Renal pelvis (tissue), 12 donors: ENCODE results near the gene SEPTIN14. TPM values are rescaled to one million over a fixed set of nuclear protein-coding genes. Genes with fewer than 3 reads are reported as not detected.
A peak's percentile ranks its signal among the peaks of the same experiment; 100 is the strongest.
"Not testable (repeated sequence)": the region's sequence is repeated elsewhere in the genome, so short reads cannot be mapped to it uniquely, and the experiment has no call there.

Experiments
- DNase-seq: peaks from one replicate; pipeline ENCODE4 v3.0.0-alpha.2; 2013
- long read RNA-seq, 16 experiments: transcript quantifications; one replicate each; lab custom pipeline, GENCODE V29; 2026
- polyA plus RNA-seq, 3 donors: library from polyadenylated mRNA; unstranded; fragments of 120-200 nt; gene quantifications; one replicate each; pipeline ENCODE4 v1.2.1, GENCODE V29; 2013; ENCODE audit not compliant: insufficient read length in 3 of 3

SEPTIN14 gene
- under 1 TPM; 0.19 to 0.50 (median 0.32) TPM for polyA plus RNA-seq
- long read RNA-seq, donor 1 = 0 reads
- long read RNA-seq, donor 2 = 0 reads
- long read RNA-seq, donor 3 = 0 reads
- long read RNA-seq, donor 4, partial matches to known transcripts = 6 of 6 reads
- long read RNA-seq, donor 4, other reads (novel, unspliced or antisense) = 0 of 6 reads
- long read RNA-seq, donor 5 = 0 reads
- long read RNA-seq, donor 6 = 0 reads
- long read RNA-seq, donor 7 = 0 reads
- long read RNA-seq, donor 8 = 0 reads
- long read RNA-seq, donor 9 = 0 reads
- long read RNA-seq, donor 10 = 0 reads
- long read RNA-seq, donor 11 = 0 reads
- long read RNA-seq, donor 12, partial matches to known transcripts = 6 of 6 reads
- long read RNA-seq, donor 12, other reads (novel, unspliced or antisense) = 0 of 6 reads
- long read RNA-seq, donor 13 = 0 reads
- long read RNA-seq, donor 14, partial matches to known transcripts = 98 of 181 reads
- long read RNA-seq, donor 14, other reads (novel, unspliced or antisense) = 83 of 181 reads
- long read RNA-seq, donor 15 = 0 reads
- long read RNA-seq, donor 16 = 0 reads

DNA sequence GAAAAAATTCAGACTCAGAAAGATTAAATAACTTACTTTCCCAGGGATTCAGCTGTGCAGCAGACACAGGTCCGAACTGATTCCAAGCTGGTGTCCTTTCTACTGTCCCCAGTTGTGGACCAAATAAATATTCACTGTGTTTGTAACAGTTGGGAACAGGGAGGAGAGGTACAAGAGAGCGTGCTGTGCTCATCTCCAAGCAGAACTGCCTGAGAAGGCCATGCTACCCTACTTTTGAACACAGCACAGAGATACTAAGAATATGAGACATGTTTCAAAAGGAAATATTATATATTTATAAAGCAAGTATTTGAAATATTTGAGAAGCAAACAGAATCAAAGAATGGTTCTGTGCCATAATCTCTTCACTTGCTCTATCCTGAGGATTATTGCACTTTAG, at the start of gene SEPTIN14:
SEPTIN14 (minus strand) TSS at position 101 of the 400 bp plus-strand sequence. CDS start 756 bp downstream, outside the sequence.
- not testable (repeated sequence) for DNase-seq

GRCh38 chr7:55903985-55904759, 41.6 kb upstream of the SEPTIN14 start:
- DNase-seq = no peak

DNA sequence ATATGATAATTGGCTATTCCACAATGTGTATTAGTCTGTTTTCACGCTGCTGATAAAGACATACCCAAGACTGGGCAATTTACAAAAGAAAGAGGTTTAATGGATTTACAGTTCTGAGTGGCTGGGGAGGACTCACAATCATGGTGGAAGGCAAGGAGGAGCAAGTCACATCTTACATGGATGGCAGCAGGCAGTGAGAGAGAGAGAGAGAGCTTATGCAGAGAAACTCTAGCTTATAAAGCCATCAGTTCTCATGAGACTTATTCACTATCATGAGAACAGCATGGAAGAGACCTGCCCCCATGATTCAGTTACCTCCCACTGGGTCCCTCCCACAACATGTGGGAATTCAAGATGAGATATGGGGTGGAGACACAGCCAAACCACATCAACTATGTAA, 38.5 kb upstream of the SEPTIN14 start:
- not testable (repeated sequence) for DNase-seq

- no peak for DNase-seq
Measured at GRCh38 chr7:55898287-55898686, 35.7 kb upstream of the SEPTIN14 start.

- no peak for DNase-seq
Measured at GRCh38 chr7:55895021-55895420, 32.5 kb upstream of the SEPTIN14 start.

DNA sequence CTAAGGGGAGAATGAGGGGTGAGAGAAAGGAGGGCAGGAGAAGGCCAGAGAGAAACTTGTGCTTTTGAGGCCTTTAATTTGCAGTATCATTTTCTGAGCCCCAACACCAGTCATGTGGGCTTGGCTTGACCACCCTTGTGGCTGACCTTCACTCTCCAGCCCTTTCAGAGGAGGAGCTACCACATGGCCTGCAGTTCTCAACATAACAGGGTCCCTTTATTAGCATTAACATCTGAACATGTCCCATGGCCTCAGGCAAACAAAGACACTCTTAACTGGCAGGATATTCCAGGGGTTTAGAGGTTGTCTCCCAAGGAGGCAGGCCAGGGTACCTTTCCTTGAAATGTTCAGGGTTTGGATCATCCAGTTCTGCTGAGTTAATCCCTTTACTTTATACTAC, 31.4 kb upstream of the SEPTIN14 start:
- no peak for DNase-seq

DNA sequence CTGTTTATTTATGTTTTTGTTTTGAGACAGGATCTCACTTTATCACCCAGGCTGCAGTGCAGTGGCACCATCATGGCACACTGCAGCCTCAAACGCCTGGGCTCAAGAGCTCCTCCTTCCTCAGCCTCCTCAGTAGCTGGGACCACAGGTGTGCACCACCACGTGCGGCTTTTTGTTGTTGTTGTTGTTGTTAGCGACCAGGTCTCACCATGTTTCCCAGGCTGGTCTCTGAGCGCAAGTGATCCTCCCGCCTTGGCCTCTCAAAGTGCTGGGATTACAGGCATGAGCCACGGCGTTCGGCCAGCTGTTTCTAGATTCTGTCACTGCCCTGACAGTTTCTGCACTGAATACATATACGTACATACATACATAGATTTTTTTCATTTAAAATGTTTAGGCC, 25.8 kb upstream of the SEPTIN14 start:
- DNase-seq = not testable (repeated sequence)

DNA sequence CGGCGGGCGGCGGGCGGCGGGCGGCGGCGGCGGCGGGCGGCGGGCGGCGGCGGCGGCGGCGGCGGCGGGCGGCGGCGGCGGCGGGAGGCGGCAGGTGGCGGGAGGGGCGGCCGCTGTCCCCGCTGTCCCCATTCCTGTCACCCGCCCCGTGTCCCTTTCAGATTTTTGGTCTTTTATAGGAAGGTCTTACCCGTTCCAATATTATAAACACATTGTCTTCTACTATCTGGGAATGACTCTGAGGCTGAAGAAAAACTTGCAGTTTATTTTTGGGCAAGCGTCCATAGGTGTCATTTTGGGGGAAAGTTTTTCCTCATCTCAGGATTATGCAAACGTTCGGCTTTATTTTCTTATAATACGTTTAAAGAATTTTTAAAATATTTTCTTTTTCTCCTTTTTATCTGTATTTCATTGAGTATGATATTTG, 25.3 kb upstream of the SEPTIN14 start:
- DNase-seq = no peak

DNA sequence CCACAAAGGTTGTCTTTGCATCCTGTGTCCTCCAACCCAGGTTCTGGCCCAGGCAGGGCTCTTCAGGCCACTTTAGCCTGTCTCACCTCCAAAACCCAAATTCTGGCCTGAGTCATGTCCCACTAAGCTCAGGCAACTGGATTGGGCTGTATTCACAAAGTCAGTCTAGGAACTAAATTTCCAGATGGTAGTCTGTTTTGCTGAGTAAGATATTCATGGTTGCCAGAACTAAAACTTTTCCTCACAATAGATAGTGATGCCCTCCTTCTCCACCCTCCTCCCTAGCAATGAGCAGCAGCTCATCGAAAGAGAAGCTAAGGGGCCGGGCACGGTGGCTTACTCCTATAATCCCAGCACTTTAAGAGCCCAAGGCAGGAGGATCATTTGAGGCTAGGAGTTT, 21.8 kb upstream of the SEPTIN14 start:
- no peak for DNase-seq

GRCh38 chr7:55878691-55879090, 16.1 kb upstream of the SEPTIN14 start:
- DNase-seq = peak; percentile 69

- DNase-seq = no peak
Measured at GRCh38 chr7:55877308-55877707, 14.8 kb upstream of the SEPTIN14 start.

DNA sequence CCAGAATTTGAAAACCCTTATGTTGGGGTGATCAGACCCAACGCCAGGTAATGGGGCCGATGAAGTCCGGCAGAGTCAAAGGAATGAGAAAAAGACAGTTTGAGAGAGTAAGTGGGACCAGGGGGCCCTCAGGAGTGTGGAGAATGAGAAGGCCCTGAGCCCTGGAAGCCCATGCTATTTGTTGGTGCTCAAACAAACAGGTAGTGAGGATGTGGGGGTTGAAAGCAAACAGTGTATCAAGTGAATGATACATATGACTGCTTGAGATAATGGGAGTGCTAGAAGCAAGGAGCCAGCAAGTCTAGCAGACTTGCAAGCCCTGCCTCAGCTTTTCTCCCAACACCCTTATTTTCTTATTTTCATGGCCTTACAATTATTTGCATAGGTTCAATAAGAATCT, 11.2 kb upstream of the SEPTIN14 start:
- DNase-seq = no peak

DNA sequence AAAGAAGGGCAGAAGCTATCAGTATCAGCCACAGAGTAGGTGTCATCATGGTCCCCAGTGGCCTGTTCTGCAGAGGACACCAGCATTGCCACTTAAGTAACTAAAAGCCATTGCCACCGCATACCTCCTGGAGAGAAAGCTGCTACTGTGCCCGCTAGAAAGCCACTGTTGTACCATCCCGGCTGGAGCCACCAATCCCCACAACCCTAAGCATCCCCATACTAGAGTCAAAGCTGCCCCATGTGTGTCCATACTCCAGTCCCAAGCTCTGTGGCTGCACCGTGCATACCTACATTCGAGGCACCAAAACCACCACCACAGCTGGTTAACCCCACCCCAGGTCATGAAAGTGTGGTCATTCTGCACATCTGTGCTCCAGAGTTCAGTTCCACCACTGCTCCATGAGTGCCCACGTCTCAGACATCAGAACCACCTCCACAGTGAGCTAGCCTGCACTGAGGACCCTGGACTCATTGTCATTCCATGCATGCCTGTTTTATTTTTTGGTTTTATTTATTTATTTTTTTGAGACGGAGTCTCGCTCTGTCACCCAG, 9.5 kb upstream of the SEPTIN14 start:
- DNase-seq = no peak

- DNase-seq = not testable (repeated sequence)
Measured at GRCh38 chr7:55868989-55869388, 6.4 kb upstream of the SEPTIN14 start.

- DNase-seq = not testable (repeated sequence)
Measured at GRCh38 chr7:55845164-55845563, 17.4 kb downstream of the SEPTIN14 start.

GRCh38 chr7:55838595-55838994, 24.0 kb downstream of the SEPTIN14 start:
- DNase-seq = no peak

DNA sequence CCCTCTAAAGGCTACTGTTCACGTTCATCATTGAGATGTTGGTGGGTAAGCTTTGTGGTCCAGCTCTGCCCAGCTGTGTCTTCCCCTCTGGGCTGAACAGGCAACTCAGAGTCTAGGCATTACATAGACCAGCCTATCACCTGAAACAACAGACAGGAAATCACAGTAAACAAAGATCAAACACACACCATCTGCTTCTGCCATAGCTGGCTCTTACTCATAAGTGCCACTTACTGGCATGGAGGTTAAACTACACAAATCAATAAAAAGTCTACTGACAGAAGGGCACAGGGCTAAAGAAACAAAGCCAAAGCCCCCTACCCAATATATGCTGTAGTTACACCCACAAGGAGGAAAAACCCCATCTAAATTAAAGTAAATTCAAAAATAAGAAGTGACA, 35.0 kb downstream of the SEPTIN14 start:
- no peak for DNase-seq

- DNase-seq = no peak
Measured at GRCh38 chr7:55818686-55819085, 43.9 kb downstream of the SEPTIN14 start.

GRCh38 chr7:55797260-55797659, 65.3 kb downstream of the SEPTIN14 start:
- DNase-seq = not testable (repeated sequence)

DNA sequence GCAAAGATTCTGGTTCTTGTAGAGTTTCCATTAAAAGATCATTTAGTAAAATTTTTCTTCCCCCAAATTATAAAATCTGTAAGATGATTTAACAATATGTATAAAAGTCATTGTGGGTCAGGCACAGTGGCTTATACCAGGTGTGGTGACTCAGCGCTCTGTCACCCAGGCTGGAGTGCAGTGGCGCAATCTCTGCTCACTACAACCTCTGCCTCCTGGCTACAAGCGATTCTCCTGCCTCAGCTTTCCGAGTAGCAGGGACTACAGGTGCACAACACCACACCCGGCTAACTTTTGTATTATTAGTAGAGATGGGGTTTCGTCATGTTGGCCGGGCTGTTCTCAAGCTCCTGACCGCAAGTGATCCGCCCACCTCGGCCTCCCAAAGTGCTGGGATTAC, 68.0 kb downstream of the SEPTIN14 start:
- DNase-seq = no peak

- no peak for DNase-seq
Measured at GRCh38 chr7:55792048-55792447, 70.5 kb downstream of the SEPTIN14 start.

DNA sequence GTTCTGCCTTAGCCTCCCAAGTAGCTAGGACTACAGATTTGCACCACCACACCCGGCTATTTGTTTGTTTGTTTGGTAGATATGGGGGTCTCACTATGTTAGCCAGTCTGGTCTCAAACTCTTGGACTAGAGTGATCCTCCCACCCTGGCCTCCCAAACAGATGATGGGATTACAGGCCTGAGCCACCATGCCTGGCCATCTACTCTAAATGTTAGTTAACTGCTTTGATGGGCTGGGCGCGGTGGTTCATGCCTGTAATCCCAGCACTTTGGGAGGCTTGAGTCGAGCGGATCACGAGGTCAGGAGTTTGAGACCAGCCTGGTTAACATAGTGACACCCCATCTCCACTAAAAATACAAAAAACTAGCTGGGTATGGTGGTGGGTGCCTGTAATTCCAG, 74.8 kb downstream of the SEPTIN14 start:
- no peak for DNase-seq
